WTC11 (cell line): ENCODE measurements around the gene IQCK. TPM values are rescaled to one million over a fixed set of nuclear protein-coding genes. Genes with fewer than 3 reads are reported as not detected.

ENCODE experiments used
- ATAC-seq: fragments of 200-7000 bp; cut with Tn5 transposase; 2 replicates; pipeline ENCODE4 v1.10.0; 2021; ENCODE audit warnings: mild to moderate bottlenecking, moderate library complexity
- CTCF ChIA-PET: fragments of 300-600 bp; sonication (Branson Sonifier 250); formaldehyde crosslinking; loops from one replicate; lab custom pipeline; 2021; ENCODE audit warnings: antibody characterized with exemption; lab: Charles Lee
- POLR2A ChIA-PET: fragments of 350-600 bp; sonication (Branson Sonifier 250); formaldehyde crosslinking; loops from one replicate; lab custom pipeline; 2021; ENCODE audit warnings: antibody characterized with exemption; lab: Charles Lee
- DNase-seq: peaks from one replicate; pipeline ENCODE4 v3.0.0; 2021; ENCODE audit warnings: low spot score
- H3K27ac Mint-ChIP-seq: 2 replicates; pipeline ENCODE4 v1.8.0; 2021; ENCODE audit warnings: mixed read lengths
- H3K27me3 Mint-ChIP-seq: 2 replicates; pipeline ENCODE4 v1.8.0; 2021; ENCODE audit warnings: low read depth, mild to moderate bottlenecking, moderate library complexity, mixed read lengths
- H3K36me3 Mint-ChIP-seq: 2 replicates; pipeline ENCODE4 v1.8.0; 2021; ENCODE audit warnings: mixed read lengths
- H3K4me1 Mint-ChIP-seq: 2 replicates; pipeline ENCODE4 v1.8.0; 2022; ENCODE audit warnings: mixed read lengths
- H3K4me3 Mint-ChIP-seq: 2 replicates; pipeline ENCODE4 v1.8.0; 2021; ENCODE audit warnings: mild to moderate bottlenecking, moderate library complexity, mixed read lengths
- H3K9me3 Mint-ChIP-seq: 2 replicates; pipeline ENCODE4 v1.8.0; 2021; ENCODE audit warnings: mixed read lengths
- E2F4 ChIP-seq: sonication (generic); formaldehyde crosslinking; IDR thresholded peaks from 2 replicates; pipeline ENCODE4 v1.8.1; 2022; ENCODE audit warnings: low read depth, mild to moderate bottlenecking, moderate library complexity, missing genetic modification reagents, borderline replicate concordance
- FOXJ3 ChIP-seq: sonication (generic); formaldehyde crosslinking; IDR thresholded peaks from 2 replicates; pipeline ENCODE4 v1.9.0; 2021; ENCODE audit warnings: missing genetic modification reagents, mild to moderate bottlenecking, borderline replicate concordance
- JAZF1 ChIP-seq: fragments of 250-450 bp; sonication (Bioruptor Pico); IDR thresholded peaks from 2 replicates; pipeline ENCODE4 v1.9.0; 2021; ENCODE audit warnings: moderate library complexity, mild to moderate bottlenecking, inconsistent platforms
- MAX ChIP-seq: sonication (generic); formaldehyde crosslinking; IDR thresholded peaks from 2 replicates; pipeline ENCODE4 v1.8.0; 2022; ENCODE audit warnings: mild to moderate bottlenecking, missing genetic modification reagents
- MXD4 ChIP-seq: fragments of 250-450 bp; sonication (Bioruptor Pico); IDR thresholded peaks from 2 replicates; pipeline ENCODE4 v1.8.0; 2021; ENCODE audit warnings: mild to moderate bottlenecking, moderate library complexity, borderline replicate concordance
- NFYB ChIP-seq: sonication (generic); formaldehyde crosslinking; conservative IDR thresholded peaks from 2 replicates; pipeline ENCODE4 v1.8.0; 2022; ENCODE audit warnings: low read depth, missing genetic modification reagents
- TEAD4 ChIP-seq: sonication (generic); formaldehyde crosslinking; IDR thresholded peaks from 2 replicates; pipeline ENCODE4 v1.8.0; 2022; ENCODE audit warnings: mild to moderate bottlenecking, missing genetic modification reagents
- USF2 ChIP-seq: sonication (generic); formaldehyde crosslinking; IDR thresholded peaks from 2 replicates; pipeline ENCODE4 v1.8.1; 2023; ENCODE audit warnings: mild to moderate bottlenecking, missing genetic modification reagents, moderate library complexity
- ZNF396 ChIP-seq: fragments of 250-450 bp; sonication (Bioruptor Pico); IDR thresholded peaks from 2 replicates; pipeline ENCODE4 v1.8.0; 2021; ENCODE audit warnings: mild to moderate bottlenecking, moderate library complexity, borderline replicate concordance
- ZNF425 ChIP-seq: fragments of 250-450 bp; sonication (Bioruptor Pico); conservative IDR thresholded peaks from 2 replicates; pipeline ENCODE4 v1.9.0; 2021; ENCODE audit warnings: mild to moderate bottlenecking
- total RNA-seq: library from RNA; stranded (reverse); gene quantifications from 3 replicates; pipeline ENCODE4 v1.2.3, GENCODE V29; 2021
- TF ChIP-seq, protein P1 (sequence below): sonication (generic); formaldehyde crosslinking; IDR thresholded peaks from 2 replicates; pipeline ENCODE4 v1.8.1; 2022; ENCODE audit warnings: missing genetic modification reagents, borderline replicate concordance
- TF ChIP-seq, protein P2 (sequence below): sonication (generic); formaldehyde crosslinking; IDR thresholded peaks from 2 replicates; pipeline ENCODE4 v1.8.1; 2023; ENCODE audit warnings: mild to moderate bottlenecking, missing genetic modification reagents, moderate library complexity
- TF ChIP-seq, protein P3 (sequence below): sonication (generic); formaldehyde crosslinking; IDR thresholded peaks from 2 replicates; pipeline ENCODE4 v1.8.0; 2022; ENCODE audit warnings: mild to moderate bottlenecking, missing genetic modification reagents
- TF ChIP-seq, protein P4 (sequence below): sonication (generic); formaldehyde crosslinking; conservative IDR thresholded peaks from 2 replicates; pipeline ENCODE4 v1.8.1; 2023; ENCODE audit warnings: mild to moderate bottlenecking, low read depth, missing genetic modification reagents, moderate library complexity

The IQCK gene
- total RNA-seq, 1 experiment from 2014 or later: 5.8 TPM

- no peaks in the 10 kb centered on the region for H3K27me3 Mint-ChIP-seq
- no peak for DNase-seq
- POLR2A ChIA-PET: interaction anchor here (0.6 kb wide), 1 partner anchor 9 kb away, joined by 3 read pairs; no protein-coding TSS in a partner anchor
- H3K4me1 Mint-ChIP-seq: peaks cover 56% of the 10 kb centered on the region
- CTCF ChIA-PET: interaction anchor here (0.6 to 1.4 kb wide), 3 partner anchors 28 to 201 kb away, joined by 3 to 7 read pairs (median 4); no protein-coding TSS in a partner anchor
- H3K27ac Mint-ChIP-seq: peak overlapping the region; percentile 53
- H3K4me3 Mint-ChIP-seq: no peak overlapping the region
- peaks cover 80% of the 10 kb centered on the region for H3K36me3 Mint-ChIP-seq
- no peaks in the 10 kb centered on the region for H3K9me3 Mint-ChIP-seq
- TF ChIP-seq, protein P1, sequence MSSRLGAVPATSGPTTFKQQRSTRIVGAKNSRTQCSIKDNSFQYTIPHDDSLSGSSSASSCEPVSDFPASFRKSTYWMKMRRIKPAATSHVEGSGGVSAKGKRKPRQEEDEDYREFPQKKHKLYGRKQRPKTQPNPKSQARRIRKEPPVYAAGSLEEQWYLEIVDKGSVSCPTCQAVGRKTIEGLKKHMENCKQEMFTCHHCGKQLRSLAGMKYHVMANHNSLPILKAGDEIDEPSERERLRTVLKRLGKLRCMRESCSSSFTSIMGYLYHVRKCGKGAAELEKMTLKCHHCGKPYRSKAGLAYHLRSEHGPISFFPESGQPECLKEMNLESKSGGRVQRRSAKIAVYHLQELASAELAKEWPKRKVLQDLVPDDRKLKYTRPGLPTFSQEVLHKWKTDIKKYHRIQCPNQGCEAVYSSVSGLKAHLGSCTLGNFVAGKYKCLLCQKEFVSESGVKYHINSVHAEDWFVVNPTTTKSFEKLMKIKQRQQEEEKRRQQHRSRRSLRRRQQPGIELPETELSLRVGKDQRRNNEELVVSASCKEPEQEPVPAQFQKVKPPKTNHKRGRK (CRISPR knock-in tag): no peak
- TF ChIP-seq NFYB (CRISPR knock-in tag): no peak
- no peak for TF ChIP-seq ZNF396 (CRISPR knock-in tag)
- TF ChIP-seq MAX: 0 out of 2 replicates have a peak, but pooled peaks have one; percentile 23
- ATAC-seq: no peak
These were observed 9.5 kb upstream of the IQCK start for GRCh38 chr16:19708296-19709205.

GRCh38 chr16:19709381-19710136, 8.5 kb upstream of the IQCK start:
- Mint-ChIP-seq H3K27me3 (no peaks in the 10 kb centered on the region), H3K9me3 (no peaks in the 10 kb centered on the region), H3K27ac (peak overlapping the region; percentile 82), H3K4me1 (peaks cover 56% of the 10 kb centered on the region), H3K4me3 (no peak overlapping the region), H3K36me3 (peaks cover 80% of the 10 kb centered on the region)
- CTCF ChIA-PET: interaction anchor here (0.6 to 1.5 kb wide), 5 partner anchors 108 to 200 kb away, joined by 3 to 7 read pairs (median 3); no protein-coding TSS in a partner anchor
- POLR2A ChIA-PET: no interaction called here
- ATAC-seq (no peak), DNase-seq (no peak)
- no peak for TF ChIP-seq FOXJ3 (CRISPR knock-in tag)
- TF ChIP-seq, protein P2, sequence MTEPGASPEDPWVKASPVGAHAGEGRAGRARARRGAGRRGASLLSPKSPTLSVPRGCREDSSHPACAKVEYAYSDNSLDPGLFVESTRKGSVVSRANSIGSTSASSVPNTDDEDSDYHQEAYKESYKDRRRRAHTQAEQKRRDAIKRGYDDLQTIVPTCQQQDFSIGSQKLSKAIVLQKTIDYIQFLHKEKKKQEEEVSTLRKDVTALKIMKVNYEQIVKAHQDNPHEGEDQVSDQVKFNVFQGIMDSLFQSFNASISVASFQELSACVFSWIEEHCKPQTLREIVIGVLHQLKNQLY (CRISPR knock-in tag): no peak
- no peak for TF ChIP-seq USF2 (CRISPR knock-in tag)
- no peak for TF ChIP-seq ZNF425 (CRISPR knock-in tag)
- TF ChIP-seq NFYB (CRISPR knock-in tag): no peak
- TF ChIP-seq E2F4 (CRISPR knock-in tag): no peak
- TF ChIP-seq JAZF1 (CRISPR knock-in tag): no peak
- TF ChIP-seq, protein P3, sequence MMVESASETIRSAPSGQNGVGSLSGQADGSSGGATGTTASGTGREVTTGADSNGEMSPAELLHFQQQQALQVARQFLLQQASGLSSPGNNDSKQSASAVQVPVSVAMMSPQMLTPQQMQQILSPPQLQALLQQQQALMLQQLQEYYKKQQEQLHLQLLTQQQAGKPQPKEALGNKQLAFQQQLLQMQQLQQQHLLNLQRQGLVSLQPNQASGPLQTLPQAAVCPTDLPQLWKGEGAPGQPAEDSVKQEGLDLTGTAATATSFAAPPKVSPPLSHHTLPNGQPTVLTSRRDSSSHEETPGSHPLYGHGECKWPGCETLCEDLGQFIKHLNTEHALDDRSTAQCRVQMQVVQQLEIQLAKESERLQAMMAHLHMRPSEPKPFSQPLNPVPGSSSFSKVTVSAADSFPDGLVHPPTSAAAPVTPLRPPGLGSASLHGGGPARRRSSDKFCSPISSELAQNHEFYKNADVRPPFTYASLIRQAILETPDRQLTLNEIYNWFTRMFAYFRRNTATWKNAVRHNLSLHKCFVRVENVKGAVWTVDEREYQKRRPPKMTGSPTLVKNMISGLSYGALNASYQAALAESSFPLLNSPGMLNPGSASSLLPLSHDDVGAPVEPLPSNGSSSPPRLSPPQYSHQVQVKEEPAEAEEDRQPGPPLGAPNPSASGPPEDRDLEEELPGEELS (CRISPR knock-in tag): no peak
- no peak for TF ChIP-seq TEAD4 (CRISPR knock-in tag)
- TF ChIP-seq, protein P4, sequence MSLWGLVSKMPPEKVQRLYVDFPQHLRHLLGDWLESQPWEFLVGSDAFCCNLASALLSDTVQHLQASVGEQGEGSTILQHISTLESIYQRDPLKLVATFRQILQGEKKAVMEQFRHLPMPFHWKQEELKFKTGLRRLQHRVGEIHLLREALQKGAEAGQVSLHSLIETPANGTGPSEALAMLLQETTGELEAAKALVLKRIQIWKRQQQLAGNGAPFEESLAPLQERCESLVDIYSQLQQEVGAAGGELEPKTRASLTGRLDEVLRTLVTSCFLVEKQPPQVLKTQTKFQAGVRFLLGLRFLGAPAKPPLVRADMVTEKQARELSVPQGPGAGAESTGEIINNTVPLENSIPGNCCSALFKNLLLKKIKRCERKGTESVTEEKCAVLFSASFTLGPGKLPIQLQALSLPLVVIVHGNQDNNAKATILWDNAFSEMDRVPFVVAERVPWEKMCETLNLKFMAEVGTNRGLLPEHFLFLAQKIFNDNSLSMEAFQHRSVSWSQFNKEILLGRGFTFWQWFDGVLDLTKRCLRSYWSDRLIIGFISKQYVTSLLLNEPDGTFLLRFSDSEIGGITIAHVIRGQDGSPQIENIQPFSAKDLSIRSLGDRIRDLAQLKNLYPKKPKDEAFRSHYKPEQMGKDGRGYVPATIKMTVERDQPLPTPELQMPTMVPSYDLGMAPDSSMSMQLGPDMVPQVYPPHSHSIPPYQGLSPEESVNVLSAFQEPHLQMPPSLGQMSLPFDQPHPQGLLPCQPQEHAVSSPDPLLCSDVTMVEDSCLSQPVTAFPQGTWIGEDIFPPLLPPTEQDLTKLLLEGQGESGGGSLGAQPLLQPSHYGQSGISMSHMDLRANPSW: no peak
- TF ChIP-seq MXD4 (CRISPR knock-in tag): no peak
